ENCODE data around the gene SNF8. TPM values are rescaled to one million over a fixed set of nuclear protein-coding genes. Genes with fewer than 3 reads are reported as not detected.
A peak's percentile ranks its signal among the peaks of the same experiment; 100 is the strongest.

Gene SNF8
- total and polyA plus RNA-seq, 9 of the 15 experiments (the other 6 are each of a cell fraction or from before 2014, with no cell fraction given) = 6.9 to 149 (median 117) TPM

- no TSS peak for BruUV-seq (replicated peaks)
- no peaks in the 10 kb centered on the region for H3K9me1 ChIP-seq (ENCODE audit: control insufficient read depth, insufficient read depth, low read length)
- H3K4me1 ChIP-seq (replicated peaks in 1 of 2; ENCODE audit: control insufficient read depth in 2 of 2, insufficient read depth in 2 of 2, low read length in 2 of 2) = peaks cover 0 to 3% of the 10 kb centered on the region in 2 experiments; a peak in 1 of 5 replicates
- no peaks in the 10 kb centered on the region; the same call in none of the 2 replicates for H4K20me1 ChIP-seq (replicated peaks; ENCODE audit: control insufficient read depth, insufficient read depth, low read length)
- CTCF ChIA-PET (ENCODE audit: low intra/inter-chr PET ratio) = interaction anchor here (0.5 kb wide), 1 partner anchor 77 kb away, joined by 4 read pairs; no protein-coding TSS in a partner anchor
- no peak overlapping the region for H3K4me2 ChIP-seq (ENCODE audit: insufficient read depth, low read length)
- H3K36me3 ChIP-seq (ENCODE audit: control insufficient read depth, insufficient read depth, low read length) = no peaks in the 10 kb centered on the region
- no peak overlapping the region for H3K27ac ChIP-seq (ENCODE audit: extremely low read depth, low read depth, low read length)
- H3K9ac ChIP-seq (ENCODE audit: insufficient read depth in 1 of 2, low read depth in 2 of 2, low read length in 2 of 2) = no peak overlapping the region
- intact Hi-C loops (cut with micrococcal nuclease) (no loop called here), in situ Hi-C loops (cut with MboI) (loop anchor here (5.0 kb wide), 1 partner anchor 81 kb away; no protein-coding TSS in a partner anchor)
- DNase-seq (ENCODE audit: extremely low read depth in 1 of 4, low spot score in 3 of 4) (no peak), ATAC-seq (no peak), FAIRE-seq (no peak)
- H2AFZ ChIP-seq (ENCODE audit: low read depth, low read length) = peak overlapping the region; percentile 59; the same call in 1 of the 2 replicates
- POLR2A ChIA-PET = interaction anchor here (0.5 to 0.6 kb wide), 2 partner anchors 24 to 25 kb away, joined by 3 read pairs; no protein-coding TSS in a partner anchor
- TF ChIP-seq MEIS2 (IDR thresholded peaks at IDR 0.05; ENCODE audit: partially characterized antibody) (peak; percentile 50), CREB3L1 (IDR thresholded peaks at IDR 0.05; ENCODE audit: borderline replicate concordance, low read depth) (no peak), TRIM28 (IDR thresholded peaks at IDR 0.05) (no peak), PKNOX1 (IDR thresholded peaks at IDR 0.05) (peak; percentile 75), HMG20A (CRISPR knock-in tag; conservative IDR thresholded peaks at IDR 0.05) (no peak), RCOR1 (IDR thresholded peaks at IDR 0.05; ENCODE audit: borderline replicate concordance in 1 of 2, low read depth in 2 of 2, low read length in 2 of 2) (no peak), MBD2 (IDR thresholded peaks at IDR 0.05; ENCODE audit: borderline replicate concordance, low read depth) (no peak)
- H3K79me2 ChIP-seq (ENCODE audit: control insufficient read depth, insufficient read depth, low read length) = no peaks in the 10 kb centered on the region
- no peaks in the 10 kb centered on the region for H3K9me3 ChIP-seq (replicated peaks; ENCODE audit: control insufficient read depth, insufficient read depth, low read depth, low read length)
- WGBS (ENCODE audit: insufficient coverage, low coverage, missing lambda C conversion rate) = 15% methylated on average over 10 of the region's 10 CpGs
- no peak overlapping the region for H3K4me3 ChIP-seq
- peaks cover 5 to 22% of the 10 kb centered on the region in 2 experiments; a peak in 3 of 5 replicates for H3K27me3 ChIP-seq (ENCODE audit: control insufficient read depth in 2 of 2, insufficient read depth in 2 of 2, low read length in 2 of 2)
These were observed 61.5 kb downstream of the SNF8 start for GRCh38 chr17:48883171-48883570.
